ENCODE data around the gene SLC44A5. TPM values are rescaled to one million over a fixed set of nuclear protein-coding genes. Genes with fewer than 3 reads are reported as not detected.

SLC44A5 gene
- total RNA-seq, 1 experiment from 2014 or later, result 2.4 TPM

- H2BK20ac ChIP-seq (ENCODE audit: low read depth, low read length, poor library complexity, severe bottlenecking), result no peak overlapping the region
Observed at GRCh38 chr1:75396745-75397144, 214.2 kb downstream of the SLC44A5 start.

More at GRCh38 chr1:75396745-75397144, 214.2 kb downstream of the SLC44A5 start:
- Histone ChIP-seq H2AK5ac (ENCODE audit: insufficient read length, low read length) (no peak overlapping the region), H3K4me1 (ENCODE audit: insufficient read depth, low read length) (no peaks in the 10 kb centered on the region), H4K91ac (ENCODE audit: insufficient read length, low read depth, low read length) (no peak overlapping the region), H4K8ac (replicated peaks; ENCODE audit: insufficient read length, low read depth, low read length) (no peak overlapping the region), H2BK15ac (ENCODE audit: low read depth, low read length) (no peak overlapping the region), H4K20me1 (ENCODE audit: control insufficient read depth, insufficient read depth, insufficient read length) (no peaks in the 10 kb centered on the region), H3K27ac (ENCODE audit: insufficient read length, low read depth, low read length) (no peak overlapping the region), H3K79me2 (ENCODE audit: insufficient read depth, low read length) (no peaks in the 10 kb centered on the region), H2BK12ac (ENCODE audit: insufficient read length, low read depth, low read length) (no peak overlapping the region), H3K14ac (ENCODE audit: insufficient read depth, low read length) (no peak overlapping the region), H3K18ac (ENCODE audit: insufficient read length, low read depth, low read length) (no peak overlapping the region), H3K23me2 (ENCODE audit: insufficient read length, low read depth, low read length, poor library complexity, severe bottlenecking) (no peaks in the 10 kb centered on the region), H4K5ac (ENCODE audit: insufficient read length, low read depth, low read length) (no peak overlapping the region), H2BK120ac (ENCODE audit: low read depth, low read length, poor library complexity, severe bottlenecking) (no peak overlapping the region), H3K4me2 (ENCODE audit: insufficient read depth, insufficient read length, low read length) (no peak overlapping the region), H2BK5ac (ENCODE audit: insufficient read length, low read length) (no peak overlapping the region), H3K79me1 (ENCODE audit: insufficient read depth, low read depth, low read length, poor library complexity, severe bottlenecking) (no peaks in the 10 kb centered on the region), H3T11ph (ENCODE audit: low read length) (no peak overlapping the region), H3K9me3 (ENCODE audit: control insufficient read depth, low read depth, low read length) (no peaks in the 10 kb centered on the region), H3K4ac (ENCODE audit: low read depth, low read length) (no peak overlapping the region), H3K56ac (ENCODE audit: insufficient read length, low read depth, low read length) (no peak overlapping the region), H2AFZ (ENCODE audit: low read length) (no peak overlapping the region), H3K27me3 (ENCODE audit: insufficient read depth, low read length) (no peaks in the 10 kb centered on the region), H3K23ac (ENCODE audit: insufficient read length, low read depth, low read length) (no peak overlapping the region), H3K9ac (ENCODE audit: extremely low read depth, insufficient read length, low read length) (no peak overlapping the region)
- no peaks in the 10 kb centered on the region for H3K9me3 Mint-ChIP-seq
- TF ChIP-seq CTCF (conservative IDR thresholded peaks at IDR 0.05), result no peak
- H3K4me1 Mint-ChIP-seq, result 0 out of 4 replicates have a peak, but pooled peaks cover 0 to 3% of the 10 kb centered on the region in 2 experiments
- H3K27me3 Mint-ChIP-seq (ENCODE audit: low read depth), result no peaks in the 10 kb centered on the region
- no peak overlapping the region for H3K27ac Mint-ChIP-seq
- no peaks in the 10 kb centered on the region; a peak in 1 of 7 replicates for H3K36me3 Mint-ChIP-seq (ENCODE audit: insufficient read depth in 1 of 3, low read depth in 3 of 3)
- no peak for DNase-seq
- H3K4me3 Mint-ChIP-seq, result no peak overlapping the region
- no CpG with 5 or more reads among the region's 1 CpG for WGBS (ENCODE audit: extremely low coverage, insufficient read length, low lambda C conversion rate)
